ENCODE results near the gene OR52W1.

GRCh38 chr11:6214530-6214929 lies 15.5 kb downstream of the OR52W1 start:
- TF ChIP-seq EP300 (IDR thresholded peaks at IDR 0.05; ENCODE audit: borderline replicate concordance) (no peak), RAD21 (IDR thresholded peaks at IDR 0.05; ENCODE audit: low read depth) (no peak), TAF1 (IDR thresholded peaks at IDR 0.05; ENCODE audit: low read depth) (no peak), TCF12 (IDR thresholded peaks at IDR 0.05; ENCODE audit: low read depth) (no peak), YY1 (IDR thresholded peaks at IDR 0.05; ENCODE audit: low read depth) (no peak), ZBTB7A (IDR thresholded peaks at IDR 0.05; ENCODE audit: low read depth) (no peak), MAX (IDR thresholded peaks at IDR 0.05) (no peak), CEBPB (IDR thresholded peaks at IDR 0.05) (no peak)
- TF ChIP-seq, protein P1, sequence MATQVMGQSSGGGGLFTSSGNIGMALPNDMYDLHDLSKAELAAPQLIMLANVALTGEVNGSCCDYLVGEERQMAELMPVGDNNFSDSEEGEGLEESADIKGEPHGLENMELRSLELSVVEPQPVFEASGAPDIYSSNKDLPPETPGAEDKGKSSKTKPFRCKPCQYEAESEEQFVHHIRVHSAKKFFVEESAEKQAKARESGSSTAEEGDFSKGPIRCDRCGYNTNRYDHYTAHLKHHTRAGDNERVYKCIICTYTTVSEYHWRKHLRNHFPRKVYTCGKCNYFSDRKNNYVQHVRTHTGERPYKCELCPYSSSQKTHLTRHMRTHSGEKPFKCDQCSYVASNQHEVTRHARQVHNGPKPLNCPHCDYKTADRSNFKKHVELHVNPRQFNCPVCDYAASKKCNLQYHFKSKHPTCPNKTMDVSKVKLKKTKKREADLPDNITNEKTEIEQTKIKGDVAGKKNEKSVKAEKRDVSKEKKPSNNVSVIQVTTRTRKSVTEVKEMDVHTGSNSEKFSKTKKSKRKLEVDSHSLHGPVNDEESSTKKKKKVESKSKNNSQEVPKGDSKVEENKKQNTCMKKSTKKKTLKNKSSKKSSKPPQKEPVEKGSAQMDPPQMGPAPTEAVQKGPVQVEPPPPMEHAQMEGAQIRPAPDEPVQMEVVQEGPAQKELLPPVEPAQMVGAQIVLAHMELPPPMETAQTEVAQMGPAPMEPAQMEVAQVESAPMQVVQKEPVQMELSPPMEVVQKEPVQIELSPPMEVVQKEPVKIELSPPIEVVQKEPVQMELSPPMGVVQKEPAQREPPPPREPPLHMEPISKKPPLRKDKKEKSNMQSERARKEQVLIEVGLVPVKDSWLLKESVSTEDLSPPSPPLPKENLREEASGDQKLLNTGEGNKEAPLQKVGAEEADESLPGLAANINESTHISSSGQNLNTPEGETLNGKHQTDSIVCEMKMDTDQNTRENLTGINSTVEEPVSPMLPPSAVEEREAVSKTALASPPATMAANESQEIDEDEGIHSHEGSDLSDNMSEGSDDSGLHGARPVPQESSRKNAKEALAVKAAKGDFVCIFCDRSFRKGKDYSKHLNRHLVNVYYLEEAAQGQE (IDR thresholded peaks at IDR 0.05; ENCODE audit: low read depth) = no peak
